Effector memory CD8-positive, alpha-beta T cell (primary cell): ENCODE data around the gene CYCS.
"Not testable (repeated sequence)": the region's sequence is repeated elsewhere in the genome, so short reads cannot be mapped to it uniquely, and the experiment has no call there.

ENCODE experiments used
- ATAC-seq: fragments of 150-1000 bp; cut with Tn5 transposase; replicated peaks from 2 replicates; pipeline ENCODE4 v1.10.0; 2021; ENCODE audit warnings: mild to moderate bottlenecking, moderate library complexity
- DNase-seq, 3 experiments: peaks; one replicate each; pipeline ENCODE4 v3.0.0; 2021
- H3K27ac Mint-ChIP-seq, 2 donors: one replicate each; pipeline ENCODE4 v1.8.0; 2022; ENCODE audit warnings: mild to moderate bottlenecking in 2 of 2, mixed read lengths in 2 of 2, moderate library complexity in 2 of 2
- H3K27me3 Mint-ChIP-seq, 2 donors: one replicate each; pipeline ENCODE4 v1.8.0; 2022; ENCODE audit warnings: mixed read lengths in 2 of 2
- H3K36me3 Mint-ChIP-seq: one replicate; pipeline ENCODE4 v1.8.0; 2022; ENCODE audit warnings: mild to moderate bottlenecking, moderate library complexity, mixed read lengths; ENCODE audit not compliant: insufficient read depth
- H3K4me1 Mint-ChIP-seq, 2 donors: one replicate each; pipeline ENCODE4 v1.8.0; 2022; ENCODE audit warnings: low read depth in 2 of 2, mixed read lengths in 2 of 2
- H3K4me3 Mint-ChIP-seq, 2 donors: one replicate each; pipeline ENCODE4 v1.8.0; 2022; ENCODE audit warnings: mild to moderate bottlenecking in 2 of 2, mixed read lengths in 2 of 2, moderate library complexity in 2 of 2
- H3K9me3 Mint-ChIP-seq, 2 donors: one replicate each; pipeline ENCODE4 v1.8.0; 2022; ENCODE audit warnings: mixed read lengths in 2 of 2

The CYCS gene

DNA sequence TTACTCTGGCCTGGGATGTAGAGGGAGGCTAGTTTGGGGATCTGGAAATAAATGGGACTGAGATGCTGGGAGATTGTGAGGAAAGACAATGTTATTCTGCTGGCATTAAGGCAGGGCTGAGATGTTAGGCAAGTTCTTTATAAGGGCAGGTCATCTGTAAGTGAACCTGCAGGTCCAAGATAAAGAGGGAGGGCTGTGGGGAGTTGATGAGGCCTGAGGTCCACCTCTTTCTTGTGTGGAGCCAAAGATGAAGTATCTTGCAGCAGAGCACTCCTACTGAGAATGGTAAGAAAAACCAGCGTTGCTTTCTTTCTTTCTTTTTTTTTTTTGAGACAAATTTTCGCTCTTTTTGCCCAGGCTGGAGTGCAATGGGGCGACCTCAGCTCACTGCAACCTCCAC lies 19.1 kb downstream of the CYCS start:
- no peak overlapping the region for H3K27ac Mint-ChIP-seq
- peaks cover 14 to 18% of the 10 kb centered on the region in 2 donors for H3K27me3 Mint-ChIP-seq
- no peak overlapping the region for H3K4me3 Mint-ChIP-seq
- DNase-seq, result no peak
- no peak for ATAC-seq
- no peaks in the 10 kb centered on the region for H3K4me1 Mint-ChIP-seq
- no peaks in the 10 kb centered on the region for H3K9me3 Mint-ChIP-seq
- peaks cover 9% of the 10 kb centered on the region for H3K36me3 Mint-ChIP-seq

DNA sequence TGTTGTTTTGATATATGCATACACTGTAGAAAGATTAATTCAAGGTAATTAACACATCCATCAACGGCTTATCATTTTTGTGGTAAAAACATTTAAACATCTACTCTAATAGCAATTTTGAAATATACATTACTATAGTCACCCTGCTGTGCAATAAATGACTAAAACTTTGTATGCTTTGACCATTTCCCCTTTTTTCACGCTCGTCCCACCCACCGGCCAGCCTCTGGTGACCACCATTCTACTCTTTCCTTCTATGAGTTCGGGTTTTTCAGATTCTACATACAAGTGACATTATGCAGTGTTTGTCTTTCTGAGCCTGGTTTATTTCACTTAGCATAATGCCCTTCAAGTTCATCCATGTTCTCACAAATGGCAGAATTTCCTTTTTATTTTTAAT lies 21.3 kb downstream of the CYCS start:
- Mint-ChIP-seq H3K27me3 (peaks cover 14 to 18% of the 10 kb centered on the region in 2 donors), H3K27ac (no peak overlapping the region), H3K4me3 (no peak overlapping the region), H3K9me3 (no peaks in the 10 kb centered on the region), H3K4me1 (no peaks in the 10 kb centered on the region), H3K36me3 (peaks cover 12% of the 10 kb centered on the region)
- ATAC-seq, result no peak
- no peak for DNase-seq

DNA sequence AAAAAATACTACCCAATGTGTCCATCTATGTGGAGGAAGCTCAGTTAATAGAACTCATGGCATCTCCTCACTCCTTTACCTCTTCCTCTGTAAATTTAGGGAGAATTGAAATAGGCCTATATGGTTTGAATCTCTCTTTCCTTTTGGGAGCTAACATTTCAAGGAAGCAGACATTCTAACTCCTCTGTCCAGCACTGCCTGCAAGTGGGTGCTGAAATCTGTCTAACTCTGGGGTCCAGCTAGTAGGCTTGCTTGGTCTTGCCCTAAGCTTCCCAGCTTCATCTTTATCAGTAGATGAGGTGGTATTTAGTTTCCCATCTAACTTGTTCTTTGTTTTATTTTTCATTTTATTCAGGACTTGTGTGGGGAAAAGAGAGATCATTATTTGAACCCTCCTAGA lies 23.2 kb downstream of the CYCS start:
- Mint-ChIP-seq H3K4me3 (no peak overlapping the region), H3K27me3 (peaks cover 14 to 17% of the 10 kb centered on the region in 2 donors), H3K4me1 (no peaks in the 10 kb centered on the region), H3K27ac (no peak overlapping the region), H3K36me3 (peaks cover 9% of the 10 kb centered on the region), H3K9me3 (no peaks in the 10 kb centered on the region)
- DNase-seq, result no peak
- no peak for ATAC-seq

DNA sequence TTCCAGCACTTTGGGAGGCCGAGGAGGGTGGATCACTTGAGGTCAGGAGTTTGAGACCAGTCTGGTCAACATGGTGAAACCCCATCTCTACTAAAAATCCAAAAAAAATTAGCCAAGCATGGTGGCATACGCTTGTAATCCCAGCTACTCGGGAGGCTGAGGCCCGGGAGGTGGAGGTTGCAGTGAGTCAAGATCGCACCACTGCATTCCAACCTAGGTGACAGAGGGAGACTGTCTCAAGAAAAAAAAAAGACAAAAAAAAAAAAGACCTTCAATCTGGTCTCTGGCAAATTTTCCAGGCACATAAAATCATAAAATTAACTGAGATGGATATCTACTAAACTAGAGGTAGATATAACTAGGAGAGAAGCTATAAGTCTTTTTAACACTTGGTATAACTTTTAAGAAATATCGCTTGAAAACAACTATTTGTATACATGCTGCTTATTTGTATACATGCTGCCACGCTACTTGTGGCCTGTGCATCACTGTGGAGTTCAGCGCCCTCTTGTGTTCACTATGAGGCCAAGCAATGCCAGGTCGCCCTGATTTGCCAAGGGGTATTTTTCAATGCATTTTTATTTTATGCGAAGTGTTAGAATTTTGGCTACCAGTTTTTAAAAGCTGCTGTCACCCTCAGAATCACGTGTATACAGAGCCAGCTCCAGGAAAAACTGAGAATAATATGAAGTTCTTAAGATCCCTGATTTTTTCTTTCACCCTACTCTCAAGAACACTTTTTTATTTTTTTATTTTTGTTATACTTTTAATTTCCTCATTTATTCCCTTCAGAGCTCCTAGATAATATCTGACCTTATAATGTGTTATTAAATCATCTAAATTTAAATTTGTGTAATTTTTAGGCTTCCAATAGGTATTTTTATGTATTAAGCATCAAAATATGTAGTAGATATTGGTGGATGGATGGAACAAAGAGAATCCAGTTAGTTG lies 26.7 kb downstream of the CYCS start:
- no peak overlapping the region for H3K27ac Mint-ChIP-seq
- peak; percentile 50 to 65 (median 57) for DNase-seq

DNA sequence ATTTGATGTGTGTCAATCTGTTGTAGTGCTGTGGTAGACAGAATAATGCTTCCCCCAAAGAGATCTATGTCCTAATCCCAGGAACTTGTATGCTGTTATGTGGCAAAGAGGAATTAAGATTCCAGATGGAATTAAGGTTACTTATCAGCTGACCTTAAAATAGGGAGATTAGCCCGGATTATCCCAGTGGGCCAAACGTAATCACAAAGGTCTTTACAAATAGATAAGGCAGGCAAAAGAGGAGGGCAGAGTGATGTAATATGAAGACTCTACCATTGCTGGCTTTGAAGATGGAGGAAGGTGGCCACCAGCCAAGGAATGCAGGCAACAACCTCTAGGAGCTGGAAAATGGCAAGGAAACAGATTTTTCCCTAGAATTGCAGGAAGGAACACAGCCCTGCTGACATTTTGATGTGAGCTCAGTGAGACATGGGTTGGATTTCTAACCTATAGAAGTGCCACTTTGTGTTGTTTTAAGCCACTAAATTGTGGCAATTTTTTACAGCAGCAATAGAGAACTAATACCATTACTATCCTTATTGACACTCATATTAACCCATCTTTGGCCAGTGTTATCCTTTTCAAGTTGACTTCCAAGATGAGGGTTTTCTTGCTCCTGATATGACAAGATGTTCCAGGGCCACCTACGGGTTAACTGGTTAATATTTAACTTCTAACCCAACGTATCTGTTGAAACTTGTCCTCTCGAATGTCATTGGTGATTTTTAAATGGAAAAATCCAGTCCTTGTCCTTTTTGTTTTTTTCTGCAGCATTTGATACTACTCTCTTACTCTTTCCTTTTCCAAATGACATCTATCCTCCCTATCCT lies 29.3 kb downstream of the CYCS start:
- peaks cover 2% of the 10 kb centered on the region for H3K36me3 Mint-ChIP-seq
- H3K27ac Mint-ChIP-seq, result no peak overlapping the region
- no peaks in the 10 kb centered on the region for H3K9me3 Mint-ChIP-seq
- peaks cover 10 to 11% of the 10 kb centered on the region in 2 donors for H3K4me1 Mint-ChIP-seq
- ATAC-seq (no peak), DNase-seq (no peak)
- no peak overlapping the region for H3K4me3 Mint-ChIP-seq
- H3K27me3 Mint-ChIP-seq, result no peaks in the 10 kb centered on the region

More for the DNA sequence above, 26.7 kb downstream of the CYCS start:
- Mint-ChIP-seq H3K9me3 (no peaks in the 10 kb centered on the region), H3K27me3 (no peaks in the 10 kb centered on the region), H3K4me1 (peaks cover 8% of the 10 kb centered on the region in 2 donors), H3K36me3 (peaks cover 9% of the 10 kb centered on the region), H3K4me3 (no peak overlapping the region)
- peak; percentile 90 for ATAC-seq

DNA sequence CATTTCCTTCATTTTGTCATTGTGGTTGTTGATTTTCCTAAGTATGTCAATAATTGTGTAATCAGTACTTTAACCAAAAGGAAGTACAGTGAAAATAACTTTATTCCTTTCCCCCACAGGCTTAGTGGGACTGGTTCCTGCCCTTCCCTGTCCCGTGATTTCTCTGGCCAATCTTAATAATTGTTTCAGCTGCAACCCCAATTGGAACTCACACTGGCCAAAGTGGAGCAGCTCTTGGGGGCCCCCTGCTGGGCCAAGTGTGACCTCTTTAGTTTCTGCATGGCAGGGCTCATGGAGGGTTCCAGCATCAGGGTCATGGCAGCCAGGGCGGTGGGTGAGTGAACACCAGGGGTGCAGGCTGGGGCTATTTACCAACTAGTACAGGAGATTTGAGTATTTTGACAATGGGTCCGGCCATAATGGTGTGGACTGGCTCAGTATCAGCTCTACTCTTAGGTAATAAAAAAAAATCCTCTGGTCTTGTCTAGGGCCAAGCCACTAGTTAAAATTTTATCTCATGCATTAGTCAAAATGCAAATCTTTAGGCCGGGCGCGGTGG lies 31.7 kb downstream of the CYCS start:
- H3K27me3 Mint-ChIP-seq, result no peaks in the 10 kb centered on the region
- no peaks in the 10 kb centered on the region for H3K9me3 Mint-ChIP-seq
- H3K27ac Mint-ChIP-seq, result no peak overlapping the region
- H3K36me3 Mint-ChIP-seq, result no peaks in the 10 kb centered on the region
- DNase-seq (peak; percentile 69 to 77 (median 77)), ATAC-seq (peak; percentile 89)
- no peak overlapping the region for H3K4me3 Mint-ChIP-seq
- H3K4me1 Mint-ChIP-seq, result peaks cover 10 to 11% of the 10 kb centered on the region in 2 donors

DNA sequence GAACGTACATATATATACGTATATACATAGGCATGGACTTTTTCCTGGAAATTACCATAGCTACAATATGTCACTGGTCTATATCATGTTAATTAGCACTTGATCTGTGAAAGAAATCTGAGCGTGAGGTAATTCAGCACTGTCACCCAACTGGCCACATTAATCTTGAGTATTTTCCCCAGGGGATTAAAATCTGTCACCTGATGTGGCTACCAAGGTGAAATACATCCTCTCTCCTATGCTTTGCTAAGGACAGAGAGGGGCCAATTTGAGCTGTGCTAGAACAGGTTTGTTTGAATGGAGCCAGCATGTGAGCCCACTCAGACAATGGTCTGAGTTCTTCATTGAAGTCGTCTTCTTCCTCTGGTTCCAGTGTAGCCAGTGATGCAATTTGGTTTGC lies 33.3 kb downstream of the CYCS start:
- Mint-ChIP-seq H3K27me3 (no peaks in the 10 kb centered on the region), H3K9me3 (no peaks in the 10 kb centered on the region), H3K4me3 (no peak overlapping the region), H3K36me3 (no peaks in the 10 kb centered on the region), H3K4me1 (peaks cover 10 to 11% of the 10 kb centered on the region in 2 donors), H3K27ac (no peak overlapping the region)
- DNase-seq, result no peak
- no peak for ATAC-seq

DNA sequence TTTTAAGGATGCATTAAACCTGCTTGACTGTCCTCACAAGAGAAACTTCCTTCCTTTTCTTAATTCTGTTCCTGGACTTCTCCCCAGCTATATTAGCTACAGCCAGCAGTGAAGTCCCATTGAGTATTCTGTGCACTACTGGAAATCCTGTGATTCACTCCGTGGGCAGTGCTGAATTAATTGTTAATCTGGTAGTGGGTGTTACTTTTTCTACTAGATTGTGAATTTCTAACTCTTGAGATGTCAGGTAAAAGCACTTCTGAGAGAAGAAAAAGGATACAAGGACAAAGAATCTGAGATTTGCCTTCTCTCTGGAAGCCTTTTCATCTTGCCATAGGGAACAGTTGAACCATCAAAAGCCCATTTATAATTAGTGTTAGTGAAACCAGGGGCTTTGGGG lies 33.9 kb downstream of the CYCS start:
- H3K27me3 Mint-ChIP-seq, result no peaks in the 10 kb centered on the region
- no peaks in the 10 kb centered on the region for H3K9me3 Mint-ChIP-seq
- ATAC-seq, result no peak
- no peak overlapping the region for H3K4me3 Mint-ChIP-seq
- no peaks in the 10 kb centered on the region for H3K36me3 Mint-ChIP-seq
- H3K27ac Mint-ChIP-seq, result no peak overlapping the region
- peaks cover 10 to 11% of the 10 kb centered on the region in 2 donors for H3K4me1 Mint-ChIP-seq
- no peak for DNase-seq

DNA sequence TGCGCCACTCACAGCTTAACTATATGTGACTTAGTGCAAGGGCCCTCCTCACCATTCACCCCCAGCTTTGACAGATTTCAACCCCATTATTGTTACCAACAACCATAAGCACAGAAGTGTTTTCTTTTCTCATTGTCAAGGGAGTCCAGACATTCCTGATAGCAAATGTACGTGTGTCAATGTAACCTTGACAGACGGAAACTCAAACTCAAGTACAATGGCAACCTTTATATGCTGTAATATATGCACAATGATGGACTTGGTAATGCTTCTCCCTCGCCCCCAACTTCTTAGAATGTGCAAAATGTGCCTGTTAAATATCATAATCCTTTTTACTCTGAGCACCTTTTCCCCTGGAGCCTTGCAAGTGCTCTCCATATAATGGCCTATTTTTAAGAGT lies 34.7 kb downstream of the CYCS start:
- Mint-ChIP-seq H3K4me1 (peaks cover 10 to 11% of the 10 kb centered on the region in 2 donors), H3K4me3 (no peak overlapping the region), H3K9me3 (no peaks in the 10 kb centered on the region), H3K27ac (no peak overlapping the region), H3K27me3 (no peaks in the 10 kb centered on the region), H3K36me3 (no peaks in the 10 kb centered on the region)
- no peak for DNase-seq
- ATAC-seq, result no peak

DNA sequence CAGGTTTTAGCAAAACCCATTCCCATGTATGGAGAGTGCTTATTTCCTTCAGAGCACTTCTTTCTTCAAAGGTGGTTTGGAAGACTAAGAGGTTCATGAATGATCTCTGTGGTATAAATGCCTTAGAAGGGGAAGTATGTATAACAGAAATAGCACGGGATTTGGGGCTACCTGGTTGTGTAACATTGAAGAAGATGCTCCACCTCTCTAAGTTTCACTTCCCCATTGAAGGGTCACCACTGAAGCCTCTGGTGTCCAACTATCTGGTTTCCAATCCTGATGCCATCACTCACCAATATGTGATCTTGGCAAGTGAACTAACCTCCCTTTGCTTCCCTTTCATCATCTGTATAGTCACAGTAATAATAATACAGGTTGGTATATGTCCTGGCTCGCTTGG lies 37.2 kb downstream of the CYCS start:
- Mint-ChIP-seq H3K9me3 (no peaks in the 10 kb centered on the region), H3K4me1 (no peaks in the 10 kb centered on the region), H3K36me3 (no peaks in the 10 kb centered on the region), H3K27me3 (peaks cover 4 to 5% of the 10 kb centered on the region in 2 donors), H3K27ac (no peak overlapping the region), H3K4me3 (no peak overlapping the region)
- no peak for DNase-seq
- no peak for ATAC-seq

DNA sequence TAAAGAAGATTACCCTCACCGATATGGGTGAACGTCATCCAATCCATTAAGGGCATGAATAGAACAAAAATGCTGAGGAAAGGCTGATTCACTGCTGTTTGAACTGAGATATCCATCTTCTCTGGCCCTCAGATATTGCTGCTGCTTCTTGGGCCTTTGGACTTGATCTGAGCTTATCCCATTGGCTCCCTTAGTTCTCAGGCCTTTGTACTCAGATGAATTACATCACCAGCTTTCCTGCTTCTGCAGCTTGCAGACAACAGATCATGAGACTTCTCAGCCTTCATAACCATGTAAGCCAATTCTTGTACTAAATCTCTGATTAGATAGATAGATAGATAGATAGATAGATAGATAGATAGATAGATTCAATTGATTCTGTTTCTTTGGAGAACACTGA lies 40.2 kb downstream of the CYCS start:
- H3K27ac Mint-ChIP-seq, result no peak overlapping the region
- no peak overlapping the region for H3K4me3 Mint-ChIP-seq
- no peaks in the 10 kb centered on the region for H3K4me1 Mint-ChIP-seq
- no peak for DNase-seq
- no peak for ATAC-seq
- peaks cover 15% of the 10 kb centered on the region in 2 donors for H3K27me3 Mint-ChIP-seq
- H3K9me3 Mint-ChIP-seq, result no peaks in the 10 kb centered on the region
- peaks cover 3% of the 10 kb centered on the region for H3K36me3 Mint-ChIP-seq

DNA sequence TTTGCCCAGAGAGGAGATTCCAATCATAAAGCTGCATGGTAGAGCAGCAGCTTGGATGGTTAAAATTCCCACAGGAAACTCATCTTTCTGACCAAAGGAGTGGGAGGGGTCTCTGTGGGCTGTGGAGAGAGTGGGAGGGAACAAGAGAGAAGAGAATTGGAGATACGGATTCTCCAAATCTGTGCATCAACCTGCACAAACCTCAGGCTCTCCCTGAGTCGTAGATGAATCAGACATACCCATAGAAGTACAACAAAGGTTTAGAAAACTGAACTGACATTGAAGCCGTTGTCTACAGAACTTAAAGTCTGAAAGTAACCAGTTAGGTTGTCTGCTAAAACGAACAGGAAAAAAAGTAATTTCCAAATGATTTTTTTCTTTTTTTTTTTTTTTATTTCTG lies 41.9 kb downstream of the CYCS start:
- ATAC-seq (no peak), DNase-seq (no peak)
- H3K9me3 Mint-ChIP-seq, result no peaks in the 10 kb centered on the region
- H3K27me3 Mint-ChIP-seq, result peaks cover 15 to 18% of the 10 kb centered on the region in 2 donors
- H3K27ac Mint-ChIP-seq, result no peak overlapping the region
- H3K36me3 Mint-ChIP-seq, result peaks cover 3% of the 10 kb centered on the region
- H3K4me3 Mint-ChIP-seq, result no peak overlapping the region
- H3K4me1 Mint-ChIP-seq, result no peaks in the 10 kb centered on the region

DNA sequence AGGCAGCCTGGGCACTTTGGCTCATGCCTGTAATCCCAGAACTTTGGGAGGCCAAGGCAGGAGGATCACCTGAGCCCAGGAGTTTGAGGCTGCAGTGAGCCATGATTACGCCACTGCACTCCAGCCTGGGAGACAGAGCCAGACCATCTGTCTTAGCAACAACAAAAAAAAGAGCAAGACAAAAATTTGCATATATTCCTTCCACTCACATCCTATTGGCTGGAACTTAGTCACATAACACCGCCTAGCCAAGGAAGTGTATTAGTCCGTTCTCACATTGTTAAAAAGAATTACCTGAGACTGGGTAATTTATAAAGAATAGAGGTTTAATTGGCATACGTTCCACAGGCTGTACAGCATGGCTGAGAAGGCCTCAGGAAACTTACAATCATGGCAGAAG lies 43.0 kb downstream of the CYCS start:
- H3K9me3 Mint-ChIP-seq, DNase-seq, H3K27ac Mint-ChIP-seq, H3K4me3 Mint-ChIP-seq, H3K36me3 Mint-ChIP-seq, H3K4me1 Mint-ChIP-seq, ATAC-seq: not testable (repeated sequence)
- H3K27me3 Mint-ChIP-seq, result peaks cover 15 to 30% of the 10 kb centered on the region in 2 donors
